Activated effector memory CD4-positive, alpha-beta T cell treated with Interleukin-2 at 50 U/mL for 16 hours (primary cell): ENCODE results near the gene PDLIM5.
"Not testable (repeated sequence)": the region's sequence is repeated elsewhere in the genome, so short reads cannot be mapped to it uniquely, and the experiment has no call there.

Experiments used
- DNase-seq: peaks from one replicate; pipeline ENCODE4 v3.0.0-alpha.2; 2020

Gene PDLIM5

GRCh38 chr4:94615451-94615850 is 163.7 kb downstream of the PDLIM5 start:
- DNase-seq = no peak

GRCh38 chr4:94621491-94622080 is 169.8 kb downstream of the PDLIM5 start:
- DNase-seq = no peak

- DNase-seq = no peak
Observed at GRCh38 chr4:94623126-94623911, 171.6 kb downstream of the PDLIM5 start.

GRCh38 chr4:94626942-94627341 is 175.2 kb downstream of the PDLIM5 start:
- DNase-seq = no peak

- DNase-seq = not testable (repeated sequence)
Observed at GRCh38 chr4:94629058-94629457, 177.3 kb downstream of the PDLIM5 start.

GRCh38 chr4:94629837-94630236 is 178.1 kb downstream of the PDLIM5 start:
- no peak for DNase-seq

- no peak for DNase-seq
Observed at GRCh38 chr4:94634271-94634670, 182.5 kb downstream of the PDLIM5 start.

GRCh38 chr4:94635177-94635576 is 183.4 kb downstream of the PDLIM5 start:
- DNase-seq = no peak

- DNase-seq = no peak
Observed at GRCh38 chr4:94636004-94636403, 184.3 kb downstream of the PDLIM5 start.

GRCh38 chr4:94639298-94639697 is 187.6 kb downstream of the PDLIM5 start:
- no peak for DNase-seq

GRCh38 chr4:94640151-94640550 is 188.4 kb downstream of the PDLIM5 start:
- DNase-seq = no peak

GRCh38 chr4:94641702-94642560 is 190.2 kb downstream of the PDLIM5 start:
- no peak for DNase-seq

- DNase-seq = no peak
Observed at GRCh38 chr4:94642561-94642866, 190.8 kb downstream of the PDLIM5 start.

GRCh38 chr4:94648699-94649098 is 197.0 kb downstream of the PDLIM5 start:
- no peak for DNase-seq

GRCh38 chr4:94649381-94650133 is 197.8 kb downstream of the PDLIM5 start:
- DNase-seq = no peak

- DNase-seq = no peak
Observed at GRCh38 chr4:94650134-94650495, 198.4 kb downstream of the PDLIM5 start.

GRCh38 chr4:94650690-94651089 is 198.9 kb downstream of the PDLIM5 start:
- DNase-seq = no peak

- DNase-seq = no peak
Observed at GRCh38 chr4:94653095-94653649, 201.4 kb downstream of the PDLIM5 start.

GRCh38 chr4:94653984-94654609 is 202.4 kb downstream of the PDLIM5 start:
- DNase-seq = no peak

GRCh38 chr4:94654714-94655113 is 203.0 kb downstream of the PDLIM5 start:
- DNase-seq = no peak

- DNase-seq = no peak
Observed at GRCh38 chr4:94660614-94661013, 208.9 kb downstream of the PDLIM5 start.

- DNase-seq = not testable (repeated sequence)
Observed at GRCh38 chr4:94665021-94665420, 213.3 kb downstream of the PDLIM5 start.
